Natural killer cell (primary cell): Measurements from ENCODE around the gene PSD4. TPM values are rescaled to one million over a fixed set of nuclear protein-coding genes. Genes with fewer than 3 reads are reported as not detected.
A peak's percentile ranks its signal among the peaks of the same experiment; 100 is the strongest.

Experiments used
- ATAC-seq, 3 donors: fragments of 150-1000 bp in 2 of 3; fragments of 200-7000 bp in 1 of 3; cut with Tn5 transposase; 1 replicate in 1 of 3; 2 replicates in 2 of 3; pipeline ENCODE4 v1.10.0; 2021; ENCODE audit warnings: mild to moderate bottlenecking in 2 of 3, moderate library complexity in 2 of 3
- DNase-seq, 2 donors: peaks; one replicate each; pipeline versions ENCODE4 v3.0.0 to v3.0.0-alpha.2; 2013 to 2021; ENCODE audit warnings: mixed read lengths in 1 of 2
- H3K27ac ChIP-seq: one replicate; pipeline ENCODE4 v1.5.1; 2013; ENCODE audit warnings: mild to moderate bottlenecking, low read length
- H3K27me3 ChIP-seq: one replicate; pipeline ENCODE4 v1.6.1; 2013; ENCODE audit warnings: low read length; ENCODE audit not compliant: control insufficient read depth, insufficient read depth
- H3K36me3 ChIP-seq: one replicate; pipeline ENCODE4 v1.6.1; 2013; ENCODE audit warnings: low read length; ENCODE audit not compliant: control insufficient read depth, insufficient read depth
- H3K4me1 ChIP-seq: one replicate; pipeline ENCODE4 v1.6.1; 2013; ENCODE audit warnings: low read length; ENCODE audit not compliant: control insufficient read depth, insufficient read depth
- H3K4me3 ChIP-seq: one replicate; pipeline ENCODE4 v1.5.1; 2013; ENCODE audit warnings: low read length
- H3K9me3 ChIP-seq: one replicate; pipeline ENCODE4 v1.6.1; 2013; ENCODE audit warnings: low read length; ENCODE audit not compliant: control insufficient read depth, insufficient read depth
- H3K27ac Mint-ChIP-seq, 2 donors: one replicate each; pipeline ENCODE4 v1.8.0; 2022; ENCODE audit warnings: mild to moderate bottlenecking in 2 of 2, mixed read lengths in 2 of 2, moderate library complexity in 1 of 2
- H3K27me3 Mint-ChIP-seq, 2 donors: one replicate each; pipeline ENCODE4 v1.8.0; 2022; ENCODE audit warnings: low read depth in 2 of 2, mixed read lengths in 2 of 2
- H3K36me3 Mint-ChIP-seq: one replicate; pipeline ENCODE4 v1.8.0; 2022; ENCODE audit warnings: mixed read lengths
- H3K4me1 Mint-ChIP-seq, 2 donors: one replicate each; pipeline ENCODE4 v1.8.0; 2022; ENCODE audit warnings: mixed read lengths in 2 of 2
- H3K4me3 Mint-ChIP-seq: one replicate; pipeline ENCODE4 v1.8.0; 2022; ENCODE audit warnings: mild to moderate bottlenecking, moderate library complexity, mixed read lengths
- H3K9me3 Mint-ChIP-seq, 2 donors: one replicate each; pipeline ENCODE4 v1.8.0; 2022; ENCODE audit warnings: mixed read lengths in 2 of 2
- WGBS: methylation state at CpG from one replicate; pipeline ENCODE4 v1.1.7; 2013; ENCODE audit warnings: missing lambda C conversion rate; ENCODE audit not compliant: insufficient coverage; 5-methylcytosine and 5-hydroxymethylcytosine counted together
- intact Hi-C: fragments of 100-400 bp; cut with micrococcal nuclease; formaldehyde crosslinking; loops from one replicate; pipeline ENCODE4 v1.14.2; 2022
- total RNA-seq, 4 donors: library from RNA; stranded (reverse); fragments of 120-200 nt in 1 of 4; gene quantifications; one replicate each; pipeline versions ENCODE4 v1.2.3 to v1.2.4, GENCODE V29; 2013 to 2022
- TF ChIP-seq, protein P1 (sequence below): fragments of 200-600 bp; IDR thresholded peaks from one replicate; pipeline ENCODE4 v1.8.0; 2022; ENCODE audit warnings: antibody characterized with exemption

PSD4 gene
- total RNA-seq, 3 donors from 2014 or later (not counting 1 experiment from before 2014, with no cell fraction given), result 280 to 347 (median 340) TPM

- Histone ChIP-seq H3K27ac (no peak overlapping the region), H3K27me3 (no peaks in the 10 kb centered on the region), H3K36me3 (no peaks in the 10 kb centered on the region), H3K4me3 (no peak overlapping the region), H3K4me1 (peaks cover 8% of the 10 kb centered on the region), H3K9me3 (no peaks in the 10 kb centered on the region)
- peak overlapping the region; percentile 7 to 45 for H3K27ac Mint-ChIP-seq
- TF ChIP-seq, protein P1, sequence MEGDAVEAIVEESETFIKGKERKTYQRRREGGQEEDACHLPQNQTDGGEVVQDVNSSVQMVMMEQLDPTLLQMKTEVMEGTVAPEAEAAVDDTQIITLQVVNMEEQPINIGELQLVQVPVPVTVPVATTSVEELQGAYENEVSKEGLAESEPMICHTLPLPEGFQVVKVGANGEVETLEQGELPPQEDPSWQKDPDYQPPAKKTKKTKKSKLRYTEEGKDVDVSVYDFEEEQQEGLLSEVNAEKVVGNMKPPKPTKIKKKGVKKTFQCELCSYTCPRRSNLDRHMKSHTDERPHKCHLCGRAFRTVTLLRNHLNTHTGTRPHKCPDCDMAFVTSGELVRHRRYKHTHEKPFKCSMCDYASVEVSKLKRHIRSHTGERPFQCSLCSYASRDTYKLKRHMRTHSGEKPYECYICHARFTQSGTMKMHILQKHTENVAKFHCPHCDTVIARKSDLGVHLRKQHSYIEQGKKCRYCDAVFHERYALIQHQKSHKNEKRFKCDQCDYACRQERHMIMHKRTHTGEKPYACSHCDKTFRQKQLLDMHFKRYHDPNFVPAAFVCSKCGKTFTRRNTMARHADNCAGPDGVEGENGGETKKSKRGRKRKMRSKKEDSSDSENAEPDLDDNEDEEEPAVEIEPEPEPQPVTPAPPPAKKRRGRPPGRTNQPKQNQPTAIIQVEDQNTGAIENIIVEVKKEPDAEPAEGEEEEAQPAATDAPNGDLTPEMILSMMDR, result no peak
- no peaks in the 10 kb centered on the region for H3K9me3 Mint-ChIP-seq
- intact Hi-C loops, result no loop called here
- DNase-seq, result no peak
- WGBS, result 91% methylated on average over 5 of the region's 5 CpGs
- ATAC-seq, result no peak
- no peaks in the 10 kb centered on the region for H3K27me3 Mint-ChIP-seq
- H3K4me1 Mint-ChIP-seq, result peaks cover 7 to 25% of the 10 kb centered on the region in 2 donors
- no peaks in the 10 kb centered on the region for H3K36me3 Mint-ChIP-seq
- H3K4me3 Mint-ChIP-seq, result no peak overlapping the region
Observed at GRCh38 chr2:113208396-113208795, 34.6 kb downstream of the PSD4 start.

DNA sequence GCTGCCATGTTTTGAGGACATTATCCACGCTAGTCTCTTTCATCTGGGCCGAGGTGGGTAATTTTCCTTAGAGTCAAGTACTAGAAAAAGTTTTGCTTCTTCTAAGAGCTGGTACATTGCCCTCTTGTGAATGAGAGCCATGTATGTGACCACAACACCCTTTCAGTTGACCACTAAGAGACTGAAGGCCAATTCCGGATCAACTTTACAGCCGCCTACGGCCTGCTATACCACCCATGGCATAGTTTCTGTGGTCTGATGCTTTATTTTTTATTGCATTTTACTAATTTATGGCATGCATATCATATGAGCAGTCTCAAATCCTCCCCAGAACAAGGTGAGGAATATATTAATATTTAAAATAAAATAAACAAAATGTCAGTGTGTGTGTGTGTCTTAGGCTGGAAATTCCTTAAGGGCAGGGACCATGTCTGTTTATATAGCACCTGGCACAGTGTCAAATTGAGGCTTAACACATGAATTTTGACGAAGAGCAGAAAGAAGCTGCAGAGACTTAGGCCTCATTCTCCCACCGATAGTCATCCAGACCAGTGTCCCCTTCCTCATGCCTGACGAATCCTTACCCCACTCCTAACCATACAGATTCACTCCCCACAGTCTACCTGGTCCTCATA lies 35.4 kb downstream of the PSD4 start:
- H3K27me3 ChIP-seq, result no peaks in the 10 kb centered on the region
- Mint-ChIP-seq H3K27ac (no peak overlapping the region), H3K36me3 (no peaks in the 10 kb centered on the region), H3K4me3 (no peak overlapping the region), H3K9me3 (no peaks in the 10 kb centered on the region), H3K27me3 (no peaks in the 10 kb centered on the region), H3K4me1 (peaks cover 7 to 20% of the 10 kb centered on the region in 2 donors)
- DNase-seq, result no peak
- no peaks in the 10 kb centered on the region for H3K36me3 ChIP-seq
- no peak overlapping the region for H3K4me3 ChIP-seq
- H3K4me1 ChIP-seq, result peaks cover 5% of the 10 kb centered on the region
- 75% methylated on average over 8 of the region's 8 CpGs for WGBS
- intact Hi-C loops, result no loop called here
- H3K9me3 ChIP-seq, result no peaks in the 10 kb centered on the region
- no peak overlapping the region for H3K27ac ChIP-seq
- TF ChIP-seq, protein P1, result no peak
- no peak for ATAC-seq

GRCh38 chr2:113209646-113210171 lies 35.9 kb downstream of the PSD4 start:
- Histone ChIP-seq H3K9me3 (no peaks in the 10 kb centered on the region), H3K36me3 (no peaks in the 10 kb centered on the region), H3K4me3 (no peak overlapping the region), H3K4me1 (no peaks in the 10 kb centered on the region), H3K27me3 (no peaks in the 10 kb centered on the region), H3K27ac (no peak overlapping the region)
- TF ChIP-seq, protein P1, result no peak
- Mint-ChIP-seq H3K36me3 (no peaks in the 10 kb centered on the region), H3K4me3 (no peak overlapping the region), H3K9me3 (no peaks in the 10 kb centered on the region), H3K27me3 (no peaks in the 10 kb centered on the region), H3K4me1 (peaks cover 7 to 16% of the 10 kb centered on the region in 2 donors), H3K27ac (no peak overlapping the region)
- intact Hi-C loops, result no loop called here
- DNase-seq (no peak), ATAC-seq (no peak)
- WGBS, result 76% methylated on average over 13 of the region's 15 CpGs
